HepG2 (cell line): ENCODE measurements around the gene RASGRF1. TPM values are rescaled to one million over a fixed set of nuclear protein-coding genes. Genes with fewer than 3 reads are reported as not detected.

Experiments
- BCL6 ChIP-seq: IDR thresholded peaks from 2 replicates; pipeline ENCODE4 v1.6.1; 2016; ENCODE audit warnings: missing genetic modification reagents, missing compliant biosample characterization
- E2F5 ChIP-seq: sonication (generic); formaldehyde crosslinking; conservative IDR thresholded peaks from 2 replicates; pipeline ENCODE4 v1.4.0; 2020; ENCODE audit warnings: missing genetic modification reagents
- ESRRA ChIP-seq: sonication (generic); formaldehyde crosslinking; IDR thresholded peaks from 2 replicates; pipeline ENCODE4 v1.5.1; 2020; ENCODE audit warnings: mild to moderate bottlenecking, low read depth, missing genetic modification reagents
- FUBP1 ChIP-seq: sonication (generic); formaldehyde crosslinking; IDR thresholded peaks from 2 replicates; pipeline ENCODE4 v1.5.1; 2020; ENCODE audit warnings: missing genetic modification reagents, mild to moderate bottlenecking, borderline replicate concordance
- GABPA ChIP-seq, 2 experiments: IDR thresholded peaks; 2 replicates each; pipeline ENCODE4 v1.6.1; 2011 to 2016; ENCODE audit warnings: low read depth in 2 of 2, low read length in 1 of 2, missing biosample characterization in 1 of 2, missing genetic modification characterization in 1 of 2
- GATAD2A ChIP-seq: IDR thresholded peaks from 2 replicates; pipeline ENCODE4 v1.6.1; 2016
- HHEX ChIP-seq: IDR thresholded peaks from 2 replicates; pipeline ENCODE4 v1.6.1; 2016; ENCODE audit warnings: control low read depth
- NONO ChIP-seq, 2 experiments: fragments of 450-650 bp in 1 of 2; sonication (generic) in 1 of 2; formaldehyde crosslinking in 1 of 2; IDR thresholded peaks in 1 of 2; conservative IDR thresholded peaks in 1 of 2; 2 replicates each; pipeline versions ENCODE4 v1.6.1 to v1.8.0; 2017 to 2022; ENCODE audit warnings: mild to moderate bottlenecking in 1 of 2, missing genetic modification reagents in 1 of 2, moderate library complexity in 1 of 2
- POLR2AphosphoS5 ChIP-seq: IDR thresholded peaks from 2 replicates; pipeline ENCODE4 v1.6.1; 2012; ENCODE audit warnings: low read depth, low read length
- RAD51 ChIP-seq: fragments of 450-650 bp; IDR thresholded peaks from 2 replicates; pipeline ENCODE4 v1.6.1; 2016; ENCODE audit warnings: borderline replicate concordance
- SMC3 ChIP-seq: IDR thresholded peaks from 2 replicates; pipeline ENCODE4 v1.6.1; 2011; ENCODE audit warnings: low read length, improper control_type of control experiment
- TFE3 ChIP-seq: IDR thresholded peaks from 2 replicates; pipeline ENCODE4 v1.6.1; 2016
- YY1 ChIP-seq: IDR thresholded peaks from 2 replicates; pipeline ENCODE4 v1.6.1; 2011; ENCODE audit warnings: low read length, low read depth, moderate library complexity, mild to moderate bottlenecking; ENCODE audit not compliant: insufficient read depth, insufficient replicate concordance
- ZBTB33 ChIP-seq: sonication (generic); formaldehyde crosslinking; IDR thresholded peaks from 2 replicates; pipeline ENCODE4 v1.4.0; 2020; ENCODE audit warnings: missing genetic modification reagents
- ZBTB34 ChIP-seq: sonication (generic); formaldehyde crosslinking; IDR thresholded peaks from 2 replicates; pipeline ENCODE4 v1.8.0; 2022; ENCODE audit warnings: mild to moderate bottlenecking, missing genetic modification reagents
- ZBTB7A ChIP-seq: sonication (generic); formaldehyde crosslinking; IDR thresholded peaks from 2 replicates; pipeline ENCODE4 v1.8.0; 2022; ENCODE audit warnings: mild to moderate bottlenecking, missing genetic modification reagents
- ZMYM4 ChIP-seq: sonication (generic); formaldehyde crosslinking; IDR thresholded peaks from 2 replicates; pipeline ENCODE4 v1.8.1; 2023; ENCODE audit warnings: mild to moderate bottlenecking, missing genetic modification reagents
- ZNF605 ChIP-seq: sonication (generic); formaldehyde crosslinking; IDR thresholded peaks from 2 replicates; pipeline ENCODE4 v1.8.0; 2022; ENCODE audit warnings: mild to moderate bottlenecking, missing genetic modification reagents
- ZNF713 ChIP-seq: sonication (generic); formaldehyde crosslinking; IDR thresholded peaks from 2 replicates; pipeline ENCODE4 v1.4.0; 2020; ENCODE audit warnings: mild to moderate bottlenecking, missing genetic modification reagents
- ZXDC ChIP-seq: sonication (generic); formaldehyde crosslinking; IDR thresholded peaks from 2 replicates; pipeline ENCODE4 v1.5.0; 2020; ENCODE audit warnings: mild to moderate bottlenecking, missing genetic modification reagents
- polyA plus RNA-seq, 8 experiments: library from polyadenylated mRNA; depleted of rRNA in 3 of 8; stranded (reverse) in 7 of 8; unstranded in 1 of 8; fragments of >200 nt; fragmentation: Illumina TruSeq in 4 of 8; extraction: Trizol in 4 of 8; gene quantifications; 2 replicates each; pipeline versions ENCODE4 v1.2.1 to v1.2.3, GENCODE V29; 2011 to 2016; ENCODE audit warnings: low read depth in 4 of 8, missing spikeins in 1 of 8, mixed read lengths in 1 of 8; ENCODE audit not compliant: insufficient read depth in 1 of 8
- total RNA-seq, 5 experiments: library from RNA; depleted of rRNA; stranded (reverse); fragments of >200 nt; fragmentation: Illumina TruSeq; extraction: Trizol; gene quantifications; 2 replicates each; pipeline ENCODE4 v1.2.3, GENCODE V29; 2016; ENCODE audit warnings: low read depth in 1 of 5

Gene RASGRF1
- total and polyA plus RNA-seq, 2 of the 13 experiments (the other 11 are each of a cell fraction or from before 2014, with no cell fraction given): 0.55 to 3.0 TPM

- TF ChIP-seq ZBTB34 (no peak), NONO (IDR thresholded peaks at IDR 0.05) (no peak), NONO (CRISPR knock-in tag; conservative IDR thresholded peaks at IDR 0.05) (no peak), BCL6 (CRISPR knock-in tag) (no peak), GABPA (IDR thresholded peaks at IDR 0.05; ENCODE audit: low read depth, low read length) (no peak), GABPA (CRISPR knock-in tag; IDR thresholded peaks at IDR 0.05; ENCODE audit: low read depth) (no peak), HHEX (no peak), ZBTB33 (CRISPR knock-in tag) (no peak), FUBP1 (CRISPR knock-in tag) (no peak), ZNF713 (CRISPR knock-in tag) (no peak), TFE3 (CRISPR knock-in tag) (no peak), ZMYM4 (CRISPR knock-in tag) (0 out of 2 replicates have a peak, but pooled peaks have one; percentile 22), E2F5 (no peak), POLR2AphosphoS5 (no peak), ZXDC (no peak), ESRRA (CRISPR knock-in tag) (no peak), ZNF605 (no peak), YY1 (peak; percentile 40), RAD51 (no peak), ZBTB7A (no peak), GATAD2A (CRISPR knock-in tag) (0 out of 2 replicates have a peak, but pooled peaks have one; percentile 13), SMC3 (peak; percentile 79)
These were observed 62.1 kb downstream of the RASGRF1 start (continued) for GRCh38 chr15:79028411-79028964.
